ENCODE results near the gene PARP11. TPM values are rescaled to one million over a fixed set of nuclear protein-coding genes. Genes with fewer than 3 reads are reported as not detected.

Gene PARP11
- total RNA-seq, 1 experiment from 2014 or later = 11.3 TPM

DNA sequence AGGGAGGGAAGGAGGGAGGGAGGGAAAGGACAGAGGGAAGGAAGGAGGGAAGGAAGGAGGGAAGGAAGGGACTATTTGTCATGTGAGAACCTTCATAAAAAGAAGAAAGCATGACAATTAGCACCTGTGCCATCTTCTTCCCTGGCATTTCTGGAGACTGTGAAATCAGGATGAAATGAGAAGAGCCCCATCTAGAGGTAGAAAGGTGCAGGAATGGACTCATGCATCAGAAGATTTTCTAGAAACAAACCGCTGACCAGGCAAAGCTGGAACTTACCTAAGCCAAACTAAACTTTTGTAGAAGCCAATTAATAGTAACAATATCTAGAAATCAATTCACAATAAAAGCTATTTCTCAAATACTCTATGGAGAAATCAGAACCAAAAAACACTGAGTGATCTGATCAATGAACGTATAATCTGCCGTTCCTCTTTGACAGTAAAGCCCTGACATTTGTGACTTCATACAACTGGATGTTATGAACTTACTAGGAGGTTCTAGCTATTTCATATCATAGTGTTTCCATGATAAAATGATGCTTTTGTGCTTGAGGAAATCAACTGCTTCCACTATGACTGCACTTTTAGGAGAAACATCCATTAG is 95.9 kb downstream of the PARP11 start:
- H2BK12ac ChIP-seq (ENCODE audit: insufficient read length, low read depth, low read length) = no peak overlapping the region
- no peak overlapping the region for H3K9ac ChIP-seq (ENCODE audit: extremely low read depth, insufficient read length, low read length)
- no peaks in the 10 kb centered on the region for H3K23me2 ChIP-seq (ENCODE audit: insufficient read length, low read depth, low read length, poor library complexity, severe bottlenecking)
- H4K5ac ChIP-seq (ENCODE audit: insufficient read length, low read depth, low read length) = no peak overlapping the region
- H3K79me2 ChIP-seq (ENCODE audit: insufficient read depth, low read length) = no peaks in the 10 kb centered on the region
- TF ChIP-seq, protein P1, sequence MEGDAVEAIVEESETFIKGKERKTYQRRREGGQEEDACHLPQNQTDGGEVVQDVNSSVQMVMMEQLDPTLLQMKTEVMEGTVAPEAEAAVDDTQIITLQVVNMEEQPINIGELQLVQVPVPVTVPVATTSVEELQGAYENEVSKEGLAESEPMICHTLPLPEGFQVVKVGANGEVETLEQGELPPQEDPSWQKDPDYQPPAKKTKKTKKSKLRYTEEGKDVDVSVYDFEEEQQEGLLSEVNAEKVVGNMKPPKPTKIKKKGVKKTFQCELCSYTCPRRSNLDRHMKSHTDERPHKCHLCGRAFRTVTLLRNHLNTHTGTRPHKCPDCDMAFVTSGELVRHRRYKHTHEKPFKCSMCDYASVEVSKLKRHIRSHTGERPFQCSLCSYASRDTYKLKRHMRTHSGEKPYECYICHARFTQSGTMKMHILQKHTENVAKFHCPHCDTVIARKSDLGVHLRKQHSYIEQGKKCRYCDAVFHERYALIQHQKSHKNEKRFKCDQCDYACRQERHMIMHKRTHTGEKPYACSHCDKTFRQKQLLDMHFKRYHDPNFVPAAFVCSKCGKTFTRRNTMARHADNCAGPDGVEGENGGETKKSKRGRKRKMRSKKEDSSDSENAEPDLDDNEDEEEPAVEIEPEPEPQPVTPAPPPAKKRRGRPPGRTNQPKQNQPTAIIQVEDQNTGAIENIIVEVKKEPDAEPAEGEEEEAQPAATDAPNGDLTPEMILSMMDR (conservative IDR thresholded peaks at IDR 0.05) = peak; percentile 87
- no peak overlapping the region for H4K8ac ChIP-seq (replicated peaks; ENCODE audit: insufficient read length, low read depth, low read length)
- H3K9me3 Mint-ChIP-seq = peaks cover 3% of the 10 kb centered on the region in 2 experiments; a peak in 2 of 5 replicates
- no peak overlapping the region for H3K27ac ChIP-seq (ENCODE audit: insufficient read length, low read depth, low read length)
- no peak for DNase-seq
- no peak overlapping the region for H3K4ac ChIP-seq (ENCODE audit: low read depth, low read length)
- whole genome bisulfite sequencing (ENCODE audit: extremely low coverage, insufficient read length, low lambda C conversion rate) = no CpG with 5 or more reads among the region's 3 CpGs
- H3K9me3 ChIP-seq (ENCODE audit: control insufficient read depth, low read depth, low read length) = no peaks in the 10 kb centered on the region
- H3K14ac ChIP-seq (ENCODE audit: insufficient read depth, low read length) = no peak overlapping the region
- H3K79me1 ChIP-seq (ENCODE audit: insufficient read depth, low read depth, low read length, poor library complexity, severe bottlenecking) = no peaks in the 10 kb centered on the region
- no peak overlapping the region for H3K18ac ChIP-seq (ENCODE audit: insufficient read length, low read depth, low read length)
- no peak overlapping the region for H2BK120ac ChIP-seq (ENCODE audit: low read depth, low read length, poor library complexity, severe bottlenecking)
- no peaks in the 10 kb centered on the region; the same call in 1 of the 2 replicates for H3K27me3 Mint-ChIP-seq (ENCODE audit: low read depth)
- H2BK5ac ChIP-seq (ENCODE audit: insufficient read length, low read length) = no peak overlapping the region
- no peak overlapping the region for H2AFZ ChIP-seq (ENCODE audit: low read length)
- no peak overlapping the region for H4K91ac ChIP-seq (ENCODE audit: insufficient read length, low read depth, low read length)
- H3K4me3 Mint-ChIP-seq = no peak overlapping the region
- no peak overlapping the region for H3T11ph ChIP-seq (ENCODE audit: low read length)
- H3K4me2 ChIP-seq (ENCODE audit: insufficient read depth, insufficient read length, low read length) = no peak overlapping the region
- no peak overlapping the region for H3K56ac ChIP-seq (ENCODE audit: insufficient read length, low read depth, low read length)
- H3K4me1 ChIP-seq (ENCODE audit: insufficient read depth, low read length) = no peaks in the 10 kb centered on the region
- H3K27ac Mint-ChIP-seq = no peak overlapping the region
- no peaks in the 10 kb centered on the region for H4K20me1 ChIP-seq (ENCODE audit: control insufficient read depth, insufficient read depth, insufficient read length)
- H2AK5ac ChIP-seq (ENCODE audit: insufficient read length, low read length) = no peak overlapping the region
- H2BK20ac ChIP-seq (ENCODE audit: low read depth, low read length, poor library complexity, severe bottlenecking) = no peak overlapping the region
- no peaks in the 10 kb centered on the region for H3K27me3 ChIP-seq (ENCODE audit: insufficient read depth, low read length)
- H3K36me3 Mint-ChIP-seq (ENCODE audit: insufficient read depth in 1 of 3, low read depth in 3 of 3) = no peaks in the 10 kb centered on the region; a peak in 1 of 7 replicates
- H3K23ac ChIP-seq (ENCODE audit: insufficient read length, low read depth, low read length) = no peak overlapping the region
- no peak overlapping the region for H2BK15ac ChIP-seq (ENCODE audit: low read depth, low read length)
- H3K4me1 Mint-ChIP-seq = no peaks in the 10 kb centered on the region; a peak in 1 of 4 replicates

Data from H9 (cell line).